ENCODE results near the gene CCDC85C.

DNA sequence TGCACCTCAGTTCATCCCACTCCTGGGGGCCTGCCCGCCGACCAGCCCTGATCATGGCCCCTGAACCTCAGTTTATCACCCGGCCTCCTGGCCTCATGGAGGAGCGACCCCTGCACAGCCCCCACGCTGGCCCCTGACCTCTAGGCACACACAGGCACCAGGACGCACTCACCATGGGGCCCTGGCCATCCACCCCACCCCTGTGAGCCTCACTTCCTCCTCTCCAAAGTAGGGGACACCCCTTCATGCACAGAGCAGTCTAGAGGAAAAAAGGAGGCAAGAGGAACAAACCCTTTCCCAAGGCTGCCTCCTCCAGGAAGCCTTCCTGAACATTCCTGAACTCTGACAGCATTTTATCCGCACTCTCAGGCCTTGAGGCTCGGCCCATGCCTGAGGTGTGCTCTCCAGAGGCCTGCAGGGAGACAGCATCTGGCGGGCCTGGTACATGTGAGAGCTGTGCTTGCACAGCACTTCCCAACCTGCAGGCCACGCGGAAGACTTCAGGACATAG, 83.4 kb downstream of the CCDC85C start:
- TF ChIP-seq POLR2AphosphoS5 (IDR thresholded peaks at IDR 0.05; ENCODE audit: low read depth, low read length) (no peak), RAD21 (IDR thresholded peaks at IDR 0.05 in 1 of 2, conservative IDR thresholded peaks at IDR 0.05 in 1 of 2; ENCODE audit: low read depth in 2 of 2, low read length in 2 of 2) (no peak), MAFK (IDR thresholded peaks at IDR 0.05; ENCODE audit: low read depth, low read length) (no peak), EZH2 (IDR thresholded peaks at IDR 0.05; ENCODE audit: low read depth, low read length, severe bottlenecking) (no peak), RBBP5 (IDR thresholded peaks at IDR 0.05; ENCODE audit: borderline replicate concordance, low read depth, low read length) (no peak)
- TF ChIP-seq, protein P1, sequence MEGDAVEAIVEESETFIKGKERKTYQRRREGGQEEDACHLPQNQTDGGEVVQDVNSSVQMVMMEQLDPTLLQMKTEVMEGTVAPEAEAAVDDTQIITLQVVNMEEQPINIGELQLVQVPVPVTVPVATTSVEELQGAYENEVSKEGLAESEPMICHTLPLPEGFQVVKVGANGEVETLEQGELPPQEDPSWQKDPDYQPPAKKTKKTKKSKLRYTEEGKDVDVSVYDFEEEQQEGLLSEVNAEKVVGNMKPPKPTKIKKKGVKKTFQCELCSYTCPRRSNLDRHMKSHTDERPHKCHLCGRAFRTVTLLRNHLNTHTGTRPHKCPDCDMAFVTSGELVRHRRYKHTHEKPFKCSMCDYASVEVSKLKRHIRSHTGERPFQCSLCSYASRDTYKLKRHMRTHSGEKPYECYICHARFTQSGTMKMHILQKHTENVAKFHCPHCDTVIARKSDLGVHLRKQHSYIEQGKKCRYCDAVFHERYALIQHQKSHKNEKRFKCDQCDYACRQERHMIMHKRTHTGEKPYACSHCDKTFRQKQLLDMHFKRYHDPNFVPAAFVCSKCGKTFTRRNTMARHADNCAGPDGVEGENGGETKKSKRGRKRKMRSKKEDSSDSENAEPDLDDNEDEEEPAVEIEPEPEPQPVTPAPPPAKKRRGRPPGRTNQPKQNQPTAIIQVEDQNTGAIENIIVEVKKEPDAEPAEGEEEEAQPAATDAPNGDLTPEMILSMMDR (IDR thresholded peaks at IDR 0.05; ENCODE audit: control extremely low read depth in 1 of 3, insufficient read depth in 1 of 3, low read depth in 1 of 3, low read length in 3 of 3), result no peak

All from H1 (cell line).